ENCODE results near the gene GJB3. TPM values are rescaled to one million over a fixed set of nuclear protein-coding genes. Genes with fewer than 3 reads are reported as not detected.
"Not testable (repeated sequence)": the region's sequence is repeated elsewhere in the genome, so short reads cannot be mapped to it uniquely, and the experiment has no call there.

GJB3 gene
- total and polyA plus RNA-seq, 8 donors = 0.09 to 0.72 (median 0.15) TPM; not detected in 1

GRCh38 chr1:34796990-34797389 lies 16.0 kb downstream of the GJB3 start:
- intact Hi-C loops (cut with DNase I) = no loop called here
- H3K9me3 ChIP-seq = no peaks in the 10 kb centered on the region
- no peaks in the 10 kb centered on the region for H3K27me3 ChIP-seq
- no peak overlapping the region for H3K4me3 ChIP-seq
- ATAC-seq (no peak), DNase-seq (no peak), FAIRE-seq (no peak)
- TF ChIP-seq CTCF (IDR thresholded peaks at IDR 0.05) = no peak
- no peaks in the 10 kb centered on the region for H3K4me1 ChIP-seq
- WGBS, 2 donors = 91 to 94% methylated on average over 6 of the region's 6 CpGs
- no peak overlapping the region for H3K27ac ChIP-seq
- H3K36me3 ChIP-seq = no peaks in the 10 kb centered on the region

- 82 to 96% methylated on average over 6 of the region's 6 CpGs for WGBS, 2 donors
- intact Hi-C loops (cut with DNase I) = no loop called here
- no peaks in the 10 kb centered on the region for H3K4me1 ChIP-seq
- FAIRE-seq (no peak), DNase-seq (no peak), ATAC-seq (no peak)
- H3K27ac ChIP-seq = no peak overlapping the region
- no peak for TF ChIP-seq CTCF (IDR thresholded peaks at IDR 0.05)
- H3K9me3 ChIP-seq = no peaks in the 10 kb centered on the region
- H3K4me3 ChIP-seq = no peak overlapping the region
- no peaks in the 10 kb centered on the region for H3K36me3 ChIP-seq
- no peaks in the 10 kb centered on the region for H3K27me3 ChIP-seq
Measured at GRCh38 chr1:34800214-34800613, 19.2 kb downstream of the GJB3 start.

- intact Hi-C loops (cut with DNase I) = no loop called here
- Histone ChIP-seq H3K9me3 (no peaks in the 10 kb centered on the region), H3K4me3 (no peak overlapping the region), H3K27ac (no peak overlapping the region), H3K27me3 (no peaks in the 10 kb centered on the region), H3K36me3 (no peaks in the 10 kb centered on the region), H3K4me1 (no peaks in the 10 kb centered on the region)
- FAIRE-seq = no peak
- TF ChIP-seq CTCF (IDR thresholded peaks at IDR 0.05) = no peak
- DNase-seq = no peak
- WGBS, 2 donors = 98% methylated on average over 3 of the region's 3 CpGs
- no peak for ATAC-seq
Measured at GRCh38 chr1:34803770-34804169, 22.8 kb downstream of the GJB3 start.

GRCh38 chr1:34806396-34806795 lies 25.4 kb downstream of the GJB3 start:
- intact Hi-C loops (cut with DNase I) = no loop called here
- no peak for FAIRE-seq
- TF ChIP-seq CTCF (IDR thresholded peaks at IDR 0.05) = no peak
- H3K27me3 ChIP-seq = no peaks in the 10 kb centered on the region
- no peaks in the 10 kb centered on the region for H3K9me3 ChIP-seq
- no peaks in the 10 kb centered on the region for H3K4me1 ChIP-seq
- no peaks in the 10 kb centered on the region for H3K36me3 ChIP-seq
- WGBS, 2 donors = 78 to 83% methylated on average over 3 of the region's 3 CpGs
- no peak overlapping the region for H3K4me3 ChIP-seq
- no peak for ATAC-seq
- no peak for DNase-seq
- no peak overlapping the region for H3K27ac ChIP-seq

- intact Hi-C loops (cut with DNase I) = no loop called here
- no peaks in the 10 kb centered on the region for H3K36me3 ChIP-seq
- H3K4me3 ChIP-seq = no peak overlapping the region
- TF ChIP-seq CTCF (IDR thresholded peaks at IDR 0.05) = no peak
- H3K4me1 ChIP-seq = no peaks in the 10 kb centered on the region
- no peaks in the 10 kb centered on the region for H3K9me3 ChIP-seq
- H3K27ac ChIP-seq = no peak overlapping the region
- DNase-seq (no peak), FAIRE-seq (no peak), ATAC-seq (no peak)
- no peaks in the 10 kb centered on the region for H3K27me3 ChIP-seq
- WGBS, 2 donors = 90 to 92% methylated on average over 9 of the region's 9 CpGs
Measured at GRCh38 chr1:34808051-34808810, 27.2 kb downstream of the GJB3 start.

GRCh38 chr1:34810781-34811180 lies 29.8 kb downstream of the GJB3 start:
- H3K4me3 ChIP-seq; DNase-seq; H3K27ac ChIP-seq; ATAC-seq; H3K27me3 ChIP-seq; FAIRE-seq; H3K9me3 ChIP-seq; intact Hi-C loops (cut with DNase I); H3K4me1 ChIP-seq; H3K36me3 ChIP-seq: not testable (repeated sequence)
- WGBS, 2 donors = 90 to 91% methylated on average over 3 of the region's 3 CpGs
